Neural progenitor cell (in vitro differentiated cells): ENCODE results near the gene CDC42BPA.

ENCODE experiments used
- CTCF ChIP-seq: fragments of 200-600 bp; sonication (generic); IDR thresholded peaks from 2 replicates; pipeline ENCODE4 v1.5.1; 2017; ENCODE audit warnings: antibody characterized with exemption, mild to moderate bottlenecking
- EZH2 ChIP-seq: fragments of 200-600 bp; sonication (generic); IDR thresholded peaks from 2 replicates; pipeline ENCODE4 v1.6.1; 2017; ENCODE audit warnings: antibody characterized with exemption, mild to moderate bottlenecking, moderate library complexity
- EZH2phosphoT487 ChIP-seq: fragments of 200-600 bp; sonication (generic); IDR thresholded peaks from 2 replicates; pipeline ENCODE4 v1.6.1; 2017; ENCODE audit warnings: antibody characterized with exemption

GRCh38 chr1:227343727-227344551 is 25.6 kb upstream of the CDC42BPA start:
- TF ChIP-seq CTCF (no peak), EZH2 (no peak), EZH2phosphoT487 (no peak)
